NT2/D1 (cell line): ENCODE measurements around the gene FSTL4.
A peak's percentile ranks its signal among the peaks of the same experiment; 100 is the strongest.
"Not testable (repeated sequence)": the region's sequence is repeated elsewhere in the genome, so short reads cannot be mapped to it uniquely, and the experiment has no call there.

Experiments used
- DNase-seq: peaks from one replicate; pipeline ENCODE4 v3.0.0-alpha.2; 2011; ENCODE audit warnings: low read depth, low spot score
- H3K27me3 ChIP-seq: 2 replicates; pipeline ENCODE4 v1.6.0; 2011; ENCODE audit warnings: mild to moderate bottlenecking; ENCODE audit not compliant: insufficient read length, insufficient read depth
- H3K36me3 ChIP-seq: 2 replicates; pipeline ENCODE4 v1.6.1; 2011; ENCODE audit warnings: mild to moderate bottlenecking, low read length, mixed read lengths; ENCODE audit not compliant: insufficient read depth, insufficient read length
- H3K4me1 ChIP-seq: 2 replicates; pipeline ENCODE4 v1.5.1; 2011; ENCODE audit not compliant: insufficient read depth, insufficient read length
- H3K4me3 ChIP-seq: 2 replicates; pipeline ENCODE4 v1.5.1; 2011; ENCODE audit warnings: low read depth; ENCODE audit not compliant: insufficient read length
- H3K9ac ChIP-seq: 2 replicates; pipeline ENCODE4 v1.6.0; 2011; ENCODE audit warnings: low read depth; ENCODE audit not compliant: insufficient read length
- H3K9me3 ChIP-seq: 2 replicates; pipeline ENCODE4 v1.5.1; 2011; ENCODE audit warnings: mild to moderate bottlenecking, low read length; ENCODE audit not compliant: insufficient read depth
- SUZ12 ChIP-seq: IDR thresholded peaks from 2 replicates; pipeline ENCODE4 v1.6.1; 2011; ENCODE audit not compliant: insufficient read length, insufficient read depth; ENCODE audit errors: extremely low read depth
- YY1 ChIP-seq: IDR thresholded peaks from 2 replicates; pipeline ENCODE4 v1.6.1; 2011; ENCODE audit not compliant: insufficient read length, insufficient read depth
- ZNF274 ChIP-seq: IDR thresholded peaks from 2 replicates; pipeline ENCODE4 v1.6.1; 2011; ENCODE audit warnings: mild to moderate bottlenecking, low read depth, low read length

FSTL4 gene

DNA sequence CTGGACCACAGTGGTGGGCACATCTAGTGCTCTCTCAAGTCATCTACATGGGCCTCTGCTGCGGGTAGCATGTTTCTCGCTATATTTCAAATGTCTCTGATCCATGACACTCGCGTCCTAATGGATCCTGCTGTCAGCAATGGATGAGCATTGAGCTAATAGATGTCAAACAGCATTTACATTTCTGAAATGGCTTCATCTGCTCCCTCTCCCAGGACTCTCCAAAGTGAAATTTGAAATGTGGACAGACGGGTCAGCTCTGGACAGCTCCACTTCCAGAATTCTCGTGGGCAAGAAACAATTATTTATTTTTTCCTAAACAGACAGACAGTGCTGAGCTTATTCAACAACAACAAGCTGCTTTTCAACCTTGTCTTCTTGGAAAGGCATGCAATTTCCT is 58.1 kb downstream of the FSTL4 start:
- TF ChIP-seq ZNF274: no peak
- no peak for TF ChIP-seq SUZ12
- TF ChIP-seq YY1: no peak
- H3K27me3 ChIP-seq: no peaks in the 10 kb centered on the region

DNA sequence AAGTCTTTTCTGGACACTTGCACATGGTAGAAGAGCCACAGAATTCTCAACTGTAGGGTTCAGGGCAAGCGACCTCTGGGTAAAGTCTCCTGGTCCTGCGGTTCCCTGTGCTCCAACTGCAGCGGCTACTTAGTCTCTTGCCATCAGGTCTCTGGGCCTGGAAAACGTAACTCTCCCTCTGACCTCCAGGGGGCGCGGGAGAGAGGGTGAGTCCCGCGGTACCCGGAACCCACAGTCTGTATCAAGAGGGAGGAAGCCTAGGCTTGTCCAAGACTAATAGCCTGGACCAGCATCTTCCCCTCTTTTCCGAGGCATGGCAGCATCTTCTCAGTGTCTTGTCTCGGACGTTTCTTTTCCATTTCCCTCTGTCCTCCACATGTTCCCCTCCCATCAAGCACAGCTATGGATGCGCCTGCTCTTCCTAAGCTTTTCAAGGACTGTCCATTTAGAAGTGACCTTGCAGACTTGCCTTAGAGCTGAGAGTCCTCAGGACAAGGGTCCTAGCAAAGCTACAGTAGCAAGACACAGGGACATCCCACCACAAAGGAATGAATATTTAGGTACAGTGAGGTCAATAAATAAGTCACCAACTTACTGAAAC is 59.3 kb downstream of the FSTL4 start:
- Histone ChIP-seq H3K9me3 (peaks cover 7% of the 10 kb centered on the region), H3K4me1 (no peaks in the 10 kb centered on the region), H3K27me3 (no peaks in the 10 kb centered on the region), H3K4me3 (no peak overlapping the region), H3K36me3 (no peaks in the 10 kb centered on the region), H3K9ac (no peak overlapping the region)
- no peak for TF ChIP-seq YY1
- TF ChIP-seq SUZ12: no peak
- TF ChIP-seq ZNF274: no peak
- peak; percentile 40 for DNase-seq

More for the DNA sequence above, 58.1 kb downstream of the FSTL4 start:
- Histone ChIP-seq H3K4me1 (no peaks in the 10 kb centered on the region), H3K4me3 (no peak overlapping the region), H3K36me3 (no peaks in the 10 kb centered on the region), H3K9ac (no peak overlapping the region), H3K9me3 (no peaks in the 10 kb centered on the region)
- DNase-seq: no peak

DNA sequence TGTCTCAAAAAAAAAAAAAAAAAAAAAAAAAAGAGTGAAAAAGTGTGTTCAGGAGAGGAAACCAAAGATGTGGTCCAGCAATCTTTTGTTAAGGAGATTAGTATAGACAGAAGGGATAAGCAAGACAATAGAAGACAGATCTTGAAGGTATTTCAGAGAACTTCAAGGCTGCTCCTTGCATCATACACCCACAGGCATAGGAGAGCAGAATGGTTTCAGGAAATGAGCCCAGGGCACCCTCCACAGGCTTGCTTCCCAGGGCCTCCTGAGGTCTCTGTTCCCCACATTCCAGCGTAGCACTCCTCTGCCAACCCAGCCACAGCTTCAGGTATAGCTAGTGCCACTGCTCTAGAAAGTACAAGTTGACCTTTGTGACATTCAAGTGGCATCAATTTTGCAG is 65.8 kb downstream of the FSTL4 start:
- DNase-seq: peak; percentile 50
- TF ChIP-seq SUZ12 (no peak), ZNF274 (no peak), YY1 (no peak)
- peaks cover 27% of the 10 kb centered on the region for H3K9me3 ChIP-seq
- no peaks in the 10 kb centered on the region for H3K27me3 ChIP-seq
- no peaks in the 10 kb centered on the region for H3K4me1 ChIP-seq
- no peak overlapping the region for H3K9ac ChIP-seq
- H3K4me3 ChIP-seq: no peak overlapping the region
- no peaks in the 10 kb centered on the region for H3K36me3 ChIP-seq

DNA sequence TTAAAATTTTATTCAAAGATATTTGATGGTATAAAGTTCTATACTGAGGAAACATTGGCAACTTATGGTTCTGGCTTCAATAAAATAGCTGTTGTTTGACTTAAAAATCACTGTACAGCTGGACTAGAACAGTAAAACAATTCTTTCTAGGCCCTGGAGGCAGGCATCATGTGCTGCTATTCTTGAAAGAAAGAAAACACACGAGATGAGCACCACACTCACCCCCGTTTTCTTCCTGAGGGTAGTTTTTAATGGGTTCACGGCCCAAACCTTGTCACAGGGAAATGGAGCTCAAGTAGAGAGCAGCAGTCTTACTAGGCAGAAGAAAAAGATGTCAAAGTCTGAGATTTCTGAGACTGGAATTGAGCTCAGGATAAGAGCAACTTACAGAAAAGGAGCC is 68.0 kb downstream of the FSTL4 start:
- Histone ChIP-seq H3K27me3 (no peaks in the 10 kb centered on the region), H3K9me3 (peaks cover 27% of the 10 kb centered on the region), H3K4me1 (no peaks in the 10 kb centered on the region), H3K4me3 (no peak overlapping the region), H3K9ac (no peak overlapping the region), H3K36me3 (no peaks in the 10 kb centered on the region)
- TF ChIP-seq SUZ12 (no peak), ZNF274 (no peak), YY1 (no peak)
- no peak for DNase-seq

DNA sequence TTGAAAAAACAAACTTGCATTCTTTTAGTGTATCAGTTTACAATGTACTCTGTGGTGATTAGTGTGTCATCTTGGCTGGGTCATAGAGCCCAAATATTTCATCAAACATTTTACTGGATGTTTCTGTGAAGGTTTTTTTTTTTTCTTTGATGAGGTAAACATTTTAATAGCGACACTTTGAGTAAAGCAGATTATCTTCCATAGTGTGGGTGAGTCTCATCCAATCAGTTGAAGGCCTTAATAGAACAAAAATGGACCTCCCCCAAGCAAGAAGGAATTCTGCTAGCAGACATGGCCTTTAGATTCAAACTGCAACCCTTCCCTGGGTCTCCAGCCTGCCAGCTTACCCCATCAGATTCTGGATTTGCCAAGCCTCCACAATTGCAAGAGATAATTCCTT is 72.5 kb downstream of the FSTL4 start:
- no peak overlapping the region for H3K4me3 ChIP-seq

DNA sequence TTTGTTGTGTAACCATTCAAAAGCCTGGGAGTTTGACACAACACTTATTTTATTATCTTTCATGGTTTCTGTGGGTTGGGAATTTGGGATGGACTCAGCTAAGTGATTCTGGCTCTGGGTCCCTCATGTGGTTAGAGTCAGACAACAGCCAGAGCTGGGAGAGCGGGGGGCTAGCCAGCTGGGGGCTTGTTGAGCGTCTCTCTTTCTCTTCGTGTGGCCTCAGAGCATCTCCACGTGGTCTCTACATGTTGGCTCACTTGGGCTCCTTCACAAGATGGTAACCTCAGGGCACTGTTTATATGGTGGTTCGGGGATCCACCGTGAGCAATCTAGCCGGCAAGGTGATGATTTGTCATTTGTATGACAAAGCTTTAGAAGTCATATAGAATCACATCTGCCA is 73.6 kb downstream of the FSTL4 start:
- DNase-seq: no peak
- TF ChIP-seq ZNF274 (no peak), SUZ12 (no peak), YY1 (no peak)
- no peaks in the 10 kb centered on the region for H3K27me3 ChIP-seq
- H3K9me3 ChIP-seq: no peaks in the 10 kb centered on the region
- H3K4me1 ChIP-seq: no peaks in the 10 kb centered on the region
- H3K4me3 ChIP-seq: no peak overlapping the region
- no peaks in the 10 kb centered on the region for H3K36me3 ChIP-seq
- no peak overlapping the region for H3K9ac ChIP-seq

More for the DNA sequence above, 72.5 kb downstream of the FSTL4 start:
- Histone ChIP-seq H3K9ac (no peak overlapping the region), H3K9me3 (0 out of 2 replicates have a peak, but pooled peaks cover 2% of the 10 kb centered on the region), H3K4me1 (no peaks in the 10 kb centered on the region), H3K27me3 (no peaks in the 10 kb centered on the region), H3K36me3 (no peaks in the 10 kb centered on the region)
- TF ChIP-seq SUZ12: no peak
- no peak for DNase-seq

DNA sequence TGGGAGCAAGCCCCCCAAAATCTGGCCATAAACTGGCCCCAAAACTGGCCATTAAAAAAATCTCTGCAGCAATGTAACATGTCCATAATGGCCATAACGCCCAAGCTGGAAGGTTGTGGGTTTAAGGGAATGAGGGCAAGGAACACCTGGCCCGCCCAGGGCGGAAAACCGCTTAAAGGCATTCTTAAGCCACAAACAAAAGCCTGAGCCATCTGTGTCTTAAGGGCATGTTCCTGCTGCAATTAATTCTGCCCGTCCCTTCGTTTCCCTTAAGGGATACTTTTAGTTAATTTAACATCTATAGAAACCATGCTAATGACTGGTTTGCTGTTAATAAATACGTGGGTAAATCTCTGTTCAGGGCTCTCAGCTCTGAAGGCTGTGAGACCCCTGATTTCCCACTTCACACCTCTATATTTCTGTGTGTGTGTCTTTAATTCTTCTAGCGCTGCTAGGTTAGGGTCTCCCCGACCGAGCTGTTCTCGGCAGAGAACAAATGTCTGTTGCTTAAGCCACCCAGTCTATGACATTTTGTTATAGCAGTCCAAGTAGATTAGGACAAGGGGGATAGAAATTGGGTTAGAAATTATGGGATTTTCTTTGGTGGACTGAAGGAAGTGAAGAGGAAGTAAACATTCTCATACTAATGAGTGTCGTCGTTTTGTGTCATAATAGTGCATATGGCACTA is 77.0 kb downstream of the FSTL4 start:
- not testable (repeated sequence) for H3K4me3 ChIP-seq, DNase-seq

More for the DNA sequence above, 77.0 kb downstream of the FSTL4 start:
- not testable (repeated sequence) for H3K36me3 ChIP-seq, H3K4me1 ChIP-seq, H3K9ac ChIP-seq, H3K27me3 ChIP-seq, H3K9me3 ChIP-seq
